Right cardiac atrium (tissue), 5 donors: ENCODE measurements around the gene MYBPC1. TPM values are rescaled to one million over a fixed set of nuclear protein-coding genes. Genes with fewer than 3 reads are reported as not detected.
"Not testable (repeated sequence)": the region's sequence is repeated elsewhere in the genome, so short reads cannot be mapped to it uniquely, and the experiment has no call there.

ENCODE experiments used
- ATAC-seq, 2 donors: fragments of 200-7000 bp; cut with Tn5 transposase; one replicate each; pipeline versions ENCODE4 v1.8.0 to v1.9.1; 2020; ENCODE audit warnings: moderate library complexity in 2 of 2, mild to moderate bottlenecking in 1 of 2
- DNase-seq, 3 donors: peaks; one replicate each; pipeline ENCODE4 v3.0.0-alpha.2; 2020
- H3K27ac ChIP-seq: one replicate; pipeline ENCODE4 v1.5.1; 2013; ENCODE audit warnings: mild to moderate bottlenecking, low read length, control low read depth, moderate library complexity
- H3K27me3 ChIP-seq: one replicate; pipeline ENCODE4 v1.6.1; 2013; ENCODE audit not compliant: control insufficient read depth, insufficient read depth
- H3K4me1 ChIP-seq: one replicate; pipeline ENCODE4 v1.6.1; 2013; ENCODE audit warnings: low read length; ENCODE audit not compliant: control insufficient read depth, insufficient read depth
- H3K4me3 ChIP-seq: one replicate; pipeline ENCODE4 v1.5.1; 2013; ENCODE audit warnings: low read length, control low read depth
- H3K9me3 ChIP-seq: one replicate; pipeline ENCODE4 v1.6.1; 2013; ENCODE audit warnings: low read length; ENCODE audit not compliant: control insufficient read depth
- WGBS: extraction: QIAGEN DNeasy Blood & Tissue Kit; methylation state at CpG from one replicate; pipeline ENCODE4 v1.1.7; 2013; 5-methylcytosine and 5-hydroxymethylcytosine counted together
- intact Hi-C, 4 donors: fragments of 100-400 bp; cut with DNase I; formaldehyde crosslinking; loops; one replicate each; pipeline versions ENCODE4 v1.11.0 to v1.14.0; 2022 to 2023
- polyA plus RNA-seq: library from polyadenylated mRNA; stranded (reverse); fragments of 200-250 nt; gene quantifications from one replicate; pipeline ENCODE4 v1.2.3, GENCODE V29; 2013
- total RNA-seq, 4 donors: library from RNA; stranded (reverse); fragmentation: NEBNext Ultra II Directional; extraction: Animal tissue kit (Norgen Biotek cat#: 25700); gene quantifications; one replicate each; pipeline ENCODE4 v1.2.1, GENCODE V29; 2021
- donor health status: healthy with polysubstance abuse.
- donor health status: DM: no; HTN: yes; CAD: no.
- donor health status: DM: no; HTN: no; CAD: no.
- donor health status: DM: no; HTN: yes; CAD: no; lungs with severe emphysema.
- donor health status: DM: yes; HTN: yes; CAD: no.

Gene MYBPC1
- total and polyA plus RNA-seq, 5 donors = 10.3 to 27.9 (median 15.7) TPM

DNA sequence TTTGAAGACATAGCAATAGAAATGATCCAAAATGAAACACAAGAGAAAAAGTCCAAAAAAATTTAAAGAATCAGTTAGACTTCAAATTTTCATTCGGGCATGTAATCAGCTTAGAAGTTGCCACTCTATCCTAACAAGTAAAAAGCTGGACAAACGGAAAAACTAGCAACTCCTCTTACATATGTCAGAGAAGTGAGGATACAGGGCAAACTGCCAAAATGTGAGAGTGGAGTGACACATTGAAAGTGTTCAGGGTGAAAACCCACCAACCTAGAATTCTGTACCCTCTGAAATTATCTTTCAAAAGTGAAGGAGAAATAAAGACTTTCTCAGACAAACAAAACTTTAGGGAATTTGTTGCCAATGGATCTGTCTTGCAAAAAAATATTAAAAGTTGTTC, 60.6 kb downstream of the MYBPC1 start:
- 34% methylated on average over 2 of the region's 2 CpGs for WGBS
- H3K4me1 ChIP-seq = no peaks in the 10 kb centered on the region
- DNase-seq = no peak
- no peak overlapping the region for H3K27ac ChIP-seq
- H3K27me3 ChIP-seq = no peaks in the 10 kb centered on the region
- intact Hi-C loops = no loop called here
- H3K4me3 ChIP-seq = no peak overlapping the region
- H3K9me3 ChIP-seq = no peaks in the 10 kb centered on the region
- no peak for ATAC-seq

DNA sequence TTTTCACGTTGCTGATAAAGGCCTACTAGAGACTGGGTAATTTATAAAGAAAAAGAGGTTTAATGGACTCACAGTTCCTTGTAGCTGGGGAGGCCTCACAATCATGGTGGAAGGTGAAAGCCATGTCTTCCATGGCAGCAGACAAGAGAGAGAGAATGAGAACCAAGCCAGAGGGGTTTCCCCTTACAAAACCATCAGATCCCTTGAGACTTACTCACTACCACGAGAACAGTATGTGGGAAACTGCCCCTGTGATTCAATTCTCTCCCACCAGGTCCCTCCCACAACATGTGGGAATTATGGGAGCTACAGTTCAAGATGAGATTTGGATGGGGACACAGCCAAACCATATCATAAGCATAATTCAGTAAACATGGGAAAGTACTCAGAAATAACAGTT, 65.9 kb downstream of the MYBPC1 start:
- ATAC-seq, H3K4me3 ChIP-seq, H3K27ac ChIP-seq, intact Hi-C loops, H3K9me3 ChIP-seq, H3K4me1 ChIP-seq, H3K27me3 ChIP-seq, DNase-seq: not testable (repeated sequence)
- WGBS = 65% methylated on average over 2 of the region's 2 CpGs

DNA sequence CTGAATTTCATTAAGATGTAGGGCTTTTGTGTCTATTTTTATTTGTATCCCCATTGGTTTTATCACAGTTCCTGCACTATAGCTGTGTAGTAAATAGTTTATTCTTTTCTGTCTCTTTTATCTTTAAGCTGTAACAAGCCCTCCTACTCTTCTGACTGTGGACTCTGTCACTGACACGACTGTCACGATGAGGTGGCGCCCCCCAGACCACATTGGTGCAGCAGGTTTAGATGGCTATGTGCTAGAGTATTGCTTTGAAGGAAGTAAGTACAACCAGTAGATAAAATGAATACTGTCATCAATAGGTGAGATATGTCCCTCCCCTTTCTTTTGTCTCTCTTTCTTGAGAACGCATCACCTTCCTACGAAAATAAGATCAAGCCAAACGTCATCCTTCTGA, 68.5 kb downstream of the MYBPC1 start:
- no peak overlapping the region for H3K27ac ChIP-seq
- ATAC-seq (no peak), DNase-seq (no peak)
- WGBS = 71% methylated on average over 6 of the region's 6 CpGs
- no peaks in the 10 kb centered on the region for H3K27me3 ChIP-seq
- H3K4me3 ChIP-seq = no peak overlapping the region
- no peaks in the 10 kb centered on the region for H3K4me1 ChIP-seq
- H3K9me3 ChIP-seq = no peaks in the 10 kb centered on the region
- intact Hi-C loops = no loop called here

DNA sequence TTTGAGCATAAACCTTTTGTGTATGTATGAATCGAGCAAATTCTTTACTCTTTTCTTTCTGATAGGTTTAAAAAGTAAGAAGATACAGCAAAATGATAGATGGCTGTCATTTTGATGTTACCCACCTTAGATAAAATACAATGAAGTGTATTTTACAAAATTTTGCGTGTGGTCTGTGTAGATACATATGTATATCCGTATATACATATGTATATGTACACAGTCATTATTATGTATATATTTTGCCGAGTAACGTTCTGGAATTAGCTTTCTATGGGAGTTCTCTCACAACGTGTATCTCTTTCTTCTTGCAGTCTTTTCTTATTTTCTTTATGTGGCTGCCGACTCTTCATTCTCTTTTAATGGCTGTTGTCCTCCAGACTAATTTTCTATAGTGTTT, 70.2 kb downstream of the MYBPC1 start:
- Histone ChIP-seq H3K27me3 (no peaks in the 10 kb centered on the region), H3K4me3 (no peak overlapping the region), H3K4me1 (no peaks in the 10 kb centered on the region), H3K9me3 (no peaks in the 10 kb centered on the region), H3K27ac (no peak overlapping the region)
- DNase-seq (no peak), ATAC-seq (no peak)
- WGBS = 69% methylated on average over 7 of the region's 7 CpGs
- intact Hi-C loops = no loop called here

DNA sequence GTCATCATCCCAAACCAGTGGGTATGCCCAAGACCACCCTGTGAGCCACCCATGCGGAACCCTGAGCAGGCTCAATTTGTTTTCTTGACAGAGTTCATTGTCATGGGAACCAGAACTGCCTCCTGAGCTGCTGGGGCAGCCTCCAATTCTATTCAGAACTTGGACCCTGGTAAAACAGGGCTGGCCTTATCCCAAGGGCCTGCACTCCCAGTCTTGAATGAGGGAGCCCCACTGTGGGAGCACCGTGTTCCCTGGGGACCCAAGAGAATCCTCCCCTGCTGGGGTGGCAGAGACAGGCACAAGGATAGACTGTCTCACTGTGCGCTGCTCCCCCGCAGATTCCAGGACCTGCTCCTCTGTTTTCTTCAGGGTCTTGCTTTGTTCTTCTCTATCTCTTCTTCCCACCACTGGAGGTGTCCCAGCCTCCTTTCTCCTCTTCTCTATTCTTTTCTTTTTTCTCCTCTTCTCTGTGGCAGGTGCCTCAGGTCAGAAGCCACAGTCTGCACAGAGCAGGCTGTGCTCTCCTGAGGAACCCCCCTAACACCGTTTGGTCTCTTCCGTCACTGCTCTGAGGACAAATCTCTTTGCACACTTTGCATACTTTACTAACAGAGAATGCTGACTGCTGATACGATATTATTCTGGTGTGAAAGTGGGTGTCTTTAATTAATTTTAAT, 71.4 kb downstream of the MYBPC1 start:
- no peak overlapping the region for H3K27ac ChIP-seq
- no peak for DNase-seq
- no peak for ATAC-seq
- intact Hi-C loops = no loop called here
- no peaks in the 10 kb centered on the region for H3K4me1 ChIP-seq
- H3K9me3 ChIP-seq = no peaks in the 10 kb centered on the region
- H3K4me3 ChIP-seq = no peak overlapping the region
- 73% methylated on average over 7 of the region's 7 CpGs for WGBS
- no peaks in the 10 kb centered on the region for H3K27me3 ChIP-seq

DNA sequence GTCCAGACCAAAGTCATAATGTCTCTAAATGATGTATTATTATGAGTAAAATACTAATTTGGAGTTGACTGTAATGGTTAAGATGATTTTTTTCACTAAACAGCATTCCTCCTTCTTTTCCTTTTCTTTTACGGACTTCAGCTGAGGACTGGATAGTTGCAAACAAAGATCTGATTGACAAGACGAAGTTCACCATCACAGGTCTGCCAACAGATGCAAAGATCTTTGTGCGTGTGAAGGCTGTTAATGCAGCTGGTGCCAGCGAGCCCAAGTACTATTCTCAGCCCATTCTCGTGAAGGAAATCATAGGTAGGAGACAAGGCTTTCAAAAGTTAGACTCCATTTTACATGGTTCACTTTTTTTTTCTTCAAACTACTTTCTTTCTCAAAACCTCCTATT, 72.8 kb downstream of the MYBPC1 start:
- 72% methylated on average over 5 of the region's 5 CpGs for WGBS
- Histone ChIP-seq H3K27ac (no peak overlapping the region), H3K4me1 (no peaks in the 10 kb centered on the region), H3K27me3 (no peaks in the 10 kb centered on the region), H3K9me3 (no peaks in the 10 kb centered on the region), H3K4me3 (no peak overlapping the region)
- no peak for DNase-seq
- no peak for ATAC-seq
- intact Hi-C loops = no loop called here

DNA sequence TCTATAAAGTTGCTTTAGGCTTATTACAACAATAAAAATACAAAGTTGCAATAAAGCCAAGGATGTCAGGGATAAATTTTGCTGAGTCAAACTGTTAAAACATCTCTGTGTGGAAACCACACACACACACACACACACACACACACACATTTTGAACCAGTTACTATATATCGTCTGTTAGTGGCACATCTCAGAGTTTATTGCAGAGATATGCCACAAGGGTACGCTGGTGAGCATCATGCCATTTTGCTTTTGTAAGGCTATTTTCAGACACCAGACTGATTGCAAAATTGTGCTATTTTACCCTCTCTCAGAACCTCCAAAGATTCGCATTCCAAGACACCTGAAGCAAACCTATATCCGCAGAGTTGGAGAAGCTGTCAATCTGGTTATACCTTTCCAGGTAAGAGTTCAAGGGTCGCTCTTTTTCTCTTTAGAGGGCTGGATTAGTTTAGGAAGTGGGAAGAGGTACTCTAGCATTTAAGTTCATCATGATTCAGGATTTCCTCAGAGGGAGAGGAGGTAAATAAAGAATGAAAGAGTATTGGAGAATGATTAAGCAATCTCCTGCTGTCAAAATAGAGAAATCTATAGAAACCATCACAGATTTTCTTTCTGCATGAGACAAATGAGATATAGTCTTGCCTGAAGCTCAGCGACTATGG, 75.4 kb downstream of the MYBPC1 start:
- ATAC-seq (peak; percentile 56 to 65), DNase-seq (peak in 1 of 3 donors; percentile 26)
- no peaks in the 10 kb centered on the region for H3K9me3 ChIP-seq
- WGBS = 55% methylated on average over 6 of the region's 6 CpGs
- no peaks in the 10 kb centered on the region for H3K27me3 ChIP-seq
- H3K4me3 ChIP-seq = no peak overlapping the region
- intact Hi-C loops = no loop called here
- no peaks in the 10 kb centered on the region for H3K4me1 ChIP-seq
- H3K27ac ChIP-seq = no peak overlapping the region

DNA sequence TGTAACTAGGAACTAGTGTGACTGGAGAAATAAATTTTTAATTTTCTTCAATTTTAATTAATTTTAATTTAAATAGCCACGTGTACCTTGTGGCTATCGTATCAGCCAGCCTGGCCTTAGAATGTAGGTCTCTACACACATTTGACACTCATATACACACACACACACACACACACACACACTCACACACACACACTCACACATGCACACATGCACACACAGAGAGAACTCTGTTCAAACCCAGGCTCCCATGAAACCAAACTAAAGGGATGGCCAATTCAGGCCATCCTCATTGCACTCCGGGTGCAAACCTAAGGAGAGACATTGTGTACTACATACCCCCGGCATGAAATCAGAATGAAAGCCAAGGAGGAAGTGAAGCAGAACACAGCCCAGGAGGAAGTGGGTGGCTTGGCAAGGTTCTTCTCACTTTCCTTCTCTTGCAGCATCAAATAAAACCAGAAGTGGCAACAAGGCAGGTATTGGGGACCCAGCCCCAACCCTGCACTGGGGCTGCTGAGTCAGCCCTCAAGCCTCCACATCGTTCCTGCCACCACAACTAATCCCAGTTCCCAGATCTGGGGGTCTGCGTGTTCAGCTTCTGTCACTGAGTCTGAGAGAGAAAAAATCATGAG, 76.5 kb downstream of the MYBPC1 start:
- intact Hi-C loops = no loop called here
- no peak overlapping the region for H3K4me3 ChIP-seq
- H3K27ac ChIP-seq = peak overlapping the region; percentile 19
- WGBS = 71% methylated on average over 6 of the region's 6 CpGs
- no peaks in the 10 kb centered on the region for H3K4me1 ChIP-seq
- no peaks in the 10 kb centered on the region for H3K9me3 ChIP-seq
- no peaks in the 10 kb centered on the region for H3K27me3 ChIP-seq
- ATAC-seq (peak; percentile 49 to 71), DNase-seq (no peak)

DNA sequence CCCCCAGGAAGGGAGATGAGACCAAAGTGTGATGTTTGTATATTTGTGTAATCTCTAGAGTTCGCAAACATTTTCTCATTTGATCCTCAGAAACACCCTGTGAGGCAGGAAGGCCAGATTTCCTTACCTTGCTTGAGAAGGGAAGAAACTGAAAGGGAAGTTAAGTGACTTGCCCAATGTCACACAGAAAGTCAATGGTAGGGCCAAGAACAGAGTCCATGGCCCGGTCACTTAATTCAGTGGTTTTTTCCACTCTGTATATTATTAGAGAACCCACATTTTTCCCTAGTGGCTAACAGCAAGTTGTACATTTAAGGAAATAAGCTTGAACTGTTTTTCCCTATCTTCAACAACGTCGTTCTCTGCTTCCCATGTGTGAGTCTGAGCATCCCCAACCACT, 77.1 kb downstream of the MYBPC1 start:
- no peaks in the 10 kb centered on the region for H3K4me1 ChIP-seq
- ATAC-seq (no peak), DNase-seq (no peak)
- no peaks in the 10 kb centered on the region for H3K27me3 ChIP-seq
- 73% methylated on average over 4 of the region's 4 CpGs for WGBS
- H3K27ac ChIP-seq = peak overlapping the region; percentile 19
- no peaks in the 10 kb centered on the region for H3K9me3 ChIP-seq
- no peak overlapping the region for H3K4me3 ChIP-seq
- intact Hi-C loops = no loop called here

DNA sequence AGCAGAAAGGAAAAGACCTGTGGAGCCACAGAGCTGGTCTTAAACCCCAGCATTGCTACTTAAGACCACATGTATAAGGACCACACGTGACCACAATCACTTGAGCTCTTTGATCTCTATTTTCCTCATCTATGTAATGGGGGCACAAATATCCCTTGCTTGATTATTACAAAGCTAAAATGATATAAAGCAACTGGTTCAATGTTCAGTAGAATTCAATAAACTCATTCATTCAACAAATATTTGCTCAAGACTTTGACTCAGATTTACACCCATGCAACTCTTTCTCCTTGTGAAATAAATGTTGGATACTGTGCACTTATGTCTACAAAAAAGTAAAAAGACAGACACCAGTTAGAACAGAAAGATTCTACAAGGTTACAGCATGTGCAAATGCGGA, 80.8 kb downstream of the MYBPC1 start:
- no peak for DNase-seq
- no peak overlapping the region for H3K27ac ChIP-seq
- H3K9me3 ChIP-seq = no peaks in the 10 kb centered on the region
- no peak overlapping the region for H3K4me3 ChIP-seq
- WGBS = 89% methylated on average over 2 of the region's 2 CpGs
- no peak for ATAC-seq
- intact Hi-C loops = no loop called here
- H3K27me3 ChIP-seq = no peaks in the 10 kb centered on the region
- peaks cover 2% of the 10 kb centered on the region for H3K4me1 ChIP-seq

DNA sequence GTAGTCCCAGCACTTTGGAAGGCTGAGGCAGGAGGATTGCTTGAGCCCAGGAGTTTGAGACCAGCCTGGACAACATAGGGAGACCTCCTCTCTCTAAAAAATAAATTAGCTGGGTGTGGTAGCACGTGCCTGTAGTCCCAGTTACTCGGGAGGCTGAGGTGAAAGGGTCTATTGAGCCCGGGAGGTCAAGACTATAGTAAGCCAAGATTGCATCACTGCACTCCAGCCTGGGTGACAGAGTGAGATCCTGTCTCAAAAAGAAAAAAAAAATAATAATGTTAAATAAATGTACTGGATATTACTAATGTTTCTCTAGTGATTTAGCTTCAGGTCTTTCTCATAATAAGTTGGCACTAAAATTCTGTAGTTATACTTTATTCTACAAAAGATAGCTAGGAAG, 81.7 kb downstream of the MYBPC1 start:
- H3K4me3 ChIP-seq, H3K27ac ChIP-seq, H3K9me3 ChIP-seq, ATAC-seq, H3K27me3 ChIP-seq, intact Hi-C loops, H3K4me1 ChIP-seq, DNase-seq: not testable (repeated sequence)
- 66% methylated on average over 3 of the region's 3 CpGs for WGBS
